OCI-LY3 (cell line): ENCODE results near the gene MARK4.

Source experiments
- H2AFZ ChIP-seq: fragments of 200-600, 300-600 bp; shearing (Covaris generic); 2 replicates; pipeline ENCODE4 v1.6.0; 2014; ENCODE audit warnings: antibody characterized with exemption, low read depth, low read length
- H3K27ac ChIP-seq: fragments of 200-600, 300-600 bp; sonication (generic); 2 replicates; pipeline ENCODE4 v1.5.1; 2014; ENCODE audit warnings: mild to moderate bottlenecking, low read length, moderate library complexity, mixed read lengths
- H3K27me3 ChIP-seq: fragments of 200-600, 300-600 bp; sonication (generic); 2 replicates; pipeline ENCODE4 v1.6.1; 2014; ENCODE audit warnings: low read depth, low read length, mixed read lengths
- H3K36me3 ChIP-seq: fragments of 200-600, 300-600 bp; sonication (generic); replicated peaks from 2 replicates; pipeline ENCODE3; 2014; ENCODE audit warnings: low read depth, low read length, mixed read lengths
- H3K4me1 ChIP-seq: fragments of 300-600, 200-600 bp; sonication (generic); 2 replicates; pipeline ENCODE4 v1.6.1; 2014; ENCODE audit warnings: low read length, mixed read lengths
- H3K4me2 ChIP-seq: fragments of 200-600, 300-600 bp; sonication (generic); 2 replicates; pipeline ENCODE4 v1.6.1; 2014; ENCODE audit warnings: low read length, mixed read lengths
- H3K4me3 ChIP-seq: fragments of 300-600, 200-600 bp; sonication (generic); 2 replicates; pipeline ENCODE4 v1.5.1; 2014; ENCODE audit warnings: antibody characterized with exemption, mild to moderate bottlenecking, low read length, moderate library complexity
- H3K79me2 ChIP-seq: fragments of 300-600, 200-600 bp; shearing (Covaris generic); 2 replicates; pipeline ENCODE4 v1.6.1; 2014; ENCODE audit warnings: mild to moderate bottlenecking, low read length, mixed read lengths
- H3K9ac ChIP-seq: fragments of 300-600, 200-600 bp; shearing (Covaris generic); 2 replicates; pipeline ENCODE4 v1.6.0; 2014; ENCODE audit warnings: mild to moderate bottlenecking, low read length, moderate library complexity
- H3K9me3 ChIP-seq: fragments of 200-600, 300-600 bp; shearing (Covaris generic); 2 replicates; pipeline ENCODE4 v1.6.1; 2014; ENCODE audit warnings: low read length, mixed read lengths; ENCODE audit not compliant: insufficient read depth
- H4K20me1 ChIP-seq: fragments of 200-600, 300-600 bp; sonication (generic); 2 replicates; pipeline ENCODE4 v1.6.1; 2016; ENCODE audit warnings: low read length, mixed read lengths; ENCODE audit not compliant: insufficient read depth
- EZH2phosphoT487 ChIP-seq: fragments of 200-600 bp; shearing (Covaris generic); IDR thresholded peaks from 2 replicates; pipeline ENCODE4 v1.6.1; 2018; ENCODE audit warnings: antibody characterized with exemption, mixed run types, low read depth
- TF ChIP-seq, protein P1 (sequence below): fragments of 200-600, 300-600 bp; sonication (generic); IDR thresholded peaks from 2 replicates; pipeline ENCODE4 v1.5.1; 2014; ENCODE audit warnings: antibody characterized with exemption, low read length, low read depth

Gene MARK4

DNA sequence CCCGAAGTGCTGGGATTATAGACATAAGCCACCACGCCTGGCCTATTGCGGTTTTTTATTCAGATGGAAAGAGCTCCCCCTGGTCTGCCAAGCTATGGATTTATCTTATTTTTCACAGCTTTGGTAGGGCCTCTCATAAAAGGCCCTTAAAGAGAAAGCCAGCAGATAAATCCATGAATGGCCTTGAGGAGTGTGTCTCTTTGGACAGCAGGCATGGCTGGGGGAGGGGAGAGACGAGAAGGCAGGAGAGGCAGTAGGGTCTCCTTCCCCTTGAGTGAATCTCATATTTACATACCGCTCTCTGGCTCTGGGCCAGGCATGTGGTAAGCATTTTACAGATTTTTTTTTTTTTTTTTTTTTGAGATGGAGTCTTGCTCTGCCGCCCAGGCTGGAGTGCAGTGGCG, 25.2 kb downstream of the MARK4 start:
- Histone ChIP-seq H2AFZ (no peak overlapping the region), H4K20me1 (no peaks in the 10 kb centered on the region), H3K4me1 (no peaks in the 10 kb centered on the region), H3K36me3 (peaks cover 16% of the 10 kb centered on the region), H3K4me3 (no peak overlapping the region), H3K27me3 (no peaks in the 10 kb centered on the region), H3K79me2 (no peaks in the 10 kb centered on the region), H3K9ac (no peak overlapping the region), H3K9me3 (no peaks in the 10 kb centered on the region), H3K4me2 (no peak overlapping the region), H3K27ac (no peak overlapping the region)
- TF ChIP-seq, protein P1, sequence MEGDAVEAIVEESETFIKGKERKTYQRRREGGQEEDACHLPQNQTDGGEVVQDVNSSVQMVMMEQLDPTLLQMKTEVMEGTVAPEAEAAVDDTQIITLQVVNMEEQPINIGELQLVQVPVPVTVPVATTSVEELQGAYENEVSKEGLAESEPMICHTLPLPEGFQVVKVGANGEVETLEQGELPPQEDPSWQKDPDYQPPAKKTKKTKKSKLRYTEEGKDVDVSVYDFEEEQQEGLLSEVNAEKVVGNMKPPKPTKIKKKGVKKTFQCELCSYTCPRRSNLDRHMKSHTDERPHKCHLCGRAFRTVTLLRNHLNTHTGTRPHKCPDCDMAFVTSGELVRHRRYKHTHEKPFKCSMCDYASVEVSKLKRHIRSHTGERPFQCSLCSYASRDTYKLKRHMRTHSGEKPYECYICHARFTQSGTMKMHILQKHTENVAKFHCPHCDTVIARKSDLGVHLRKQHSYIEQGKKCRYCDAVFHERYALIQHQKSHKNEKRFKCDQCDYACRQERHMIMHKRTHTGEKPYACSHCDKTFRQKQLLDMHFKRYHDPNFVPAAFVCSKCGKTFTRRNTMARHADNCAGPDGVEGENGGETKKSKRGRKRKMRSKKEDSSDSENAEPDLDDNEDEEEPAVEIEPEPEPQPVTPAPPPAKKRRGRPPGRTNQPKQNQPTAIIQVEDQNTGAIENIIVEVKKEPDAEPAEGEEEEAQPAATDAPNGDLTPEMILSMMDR: no peak
- no peak for TF ChIP-seq EZH2phosphoT487

DNA sequence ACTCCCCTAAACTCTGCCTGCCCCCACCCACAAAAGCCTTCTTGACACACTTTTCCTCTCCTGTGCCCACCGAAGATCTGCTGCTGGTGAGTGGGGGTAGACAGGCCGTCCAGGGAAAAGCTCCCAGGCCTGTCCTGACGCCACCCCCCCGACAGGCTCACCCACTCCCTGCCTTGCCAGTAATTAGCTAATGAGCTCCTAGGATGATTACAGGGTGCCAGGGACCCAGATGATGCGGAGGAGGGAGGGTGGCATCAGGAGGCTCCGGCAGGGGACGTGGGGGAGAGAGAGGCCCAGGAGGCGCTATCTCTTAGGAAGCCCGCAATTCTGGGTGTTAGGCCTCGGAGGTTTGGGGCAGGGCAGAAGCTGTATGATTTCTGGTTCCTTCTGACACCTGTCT, 27.0 kb downstream of the MARK4 start:
- Histone ChIP-seq H3K4me1 (no peaks in the 10 kb centered on the region), H3K4me3 (no peak overlapping the region), H3K79me2 (no peaks in the 10 kb centered on the region), H3K9me3 (no peaks in the 10 kb centered on the region), H3K4me2 (no peak overlapping the region), H2AFZ (no peak overlapping the region), H3K27me3 (no peaks in the 10 kb centered on the region), H3K36me3 (peaks cover 18% of the 10 kb centered on the region), H3K9ac (no peak overlapping the region), H4K20me1 (no peaks in the 10 kb centered on the region), H3K27ac (no peak overlapping the region)
- no peak for TF ChIP-seq EZH2phosphoT487
- TF ChIP-seq, protein P1: no peak

DNA sequence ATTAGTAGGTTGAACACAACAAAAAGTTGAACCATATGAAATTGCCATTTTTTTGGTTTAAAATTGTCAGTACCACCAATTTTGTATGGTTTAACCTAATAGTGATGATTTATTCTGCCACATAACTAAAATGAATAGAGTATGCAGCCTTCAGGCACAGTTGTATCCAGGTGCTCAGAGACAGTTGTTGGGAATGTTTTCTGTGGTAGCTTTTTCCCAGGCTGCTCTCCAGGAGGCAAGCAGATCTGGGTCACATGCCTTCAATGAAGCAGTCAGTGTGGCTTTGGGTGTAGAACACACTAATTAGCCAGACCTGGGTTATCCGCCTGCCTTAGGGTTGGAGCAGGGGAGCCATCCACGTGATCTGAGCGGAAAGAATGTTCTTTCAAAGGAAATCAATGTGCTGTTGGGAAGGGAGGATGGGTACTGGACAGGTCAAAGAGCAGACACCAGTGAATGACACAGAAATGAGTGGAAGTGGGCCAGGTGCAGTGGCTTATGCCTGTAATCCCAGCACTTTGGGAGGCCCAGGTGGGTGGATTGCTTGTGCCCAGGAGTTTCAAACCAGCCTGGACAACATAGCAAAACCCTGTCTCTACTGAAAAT, 28.6 kb downstream of the MARK4 start:
- Histone ChIP-seq H3K4me3 (no peak overlapping the region), H3K4me2 (no peak overlapping the region), H3K27me3 (no peaks in the 10 kb centered on the region), H3K4me1 (peaks cover 5% of the 10 kb centered on the region; the same call in 1 of the 2 replicates), H4K20me1 (no peaks in the 10 kb centered on the region), H3K79me2 (no peaks in the 10 kb centered on the region), H2AFZ (no peak overlapping the region), H3K9me3 (0 out of 2 replicates have a peak, but pooled peaks cover 4% of the 10 kb centered on the region), H3K36me3 (peaks cover 19% of the 10 kb centered on the region), H3K27ac (no peak overlapping the region), H3K9ac (no peak overlapping the region)
- TF ChIP-seq, protein P1: no peak
- no peak for TF ChIP-seq EZH2phosphoT487

DNA sequence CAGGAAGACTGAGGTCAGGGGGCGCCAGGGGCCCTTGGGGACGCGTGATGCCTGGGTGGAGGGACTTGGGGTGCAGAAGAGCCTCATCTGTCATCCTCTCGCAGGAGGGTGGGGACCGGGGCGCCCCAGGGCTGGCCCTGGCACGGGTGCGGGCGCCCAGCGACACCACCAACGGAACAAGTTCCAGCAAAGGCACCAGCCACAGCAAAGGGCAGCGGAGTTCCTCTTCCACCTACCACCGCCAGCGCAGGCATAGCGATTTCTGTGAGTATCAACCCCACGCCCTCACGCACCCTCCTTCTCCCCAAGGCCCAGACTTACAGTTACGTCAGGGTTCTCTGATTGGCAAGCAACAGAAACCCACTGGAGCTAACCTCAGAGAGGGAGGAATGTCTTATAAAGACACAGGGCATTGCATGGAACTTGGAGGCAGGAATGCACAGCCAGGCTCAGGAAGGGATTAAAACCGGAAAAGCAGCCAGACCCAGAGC, 29.4 kb downstream of the MARK4 start:
- H3K4me1 ChIP-seq: peaks cover 5% of the 10 kb centered on the region; the same call in 1 of the 2 replicates
- no peak overlapping the region for H2AFZ ChIP-seq
- H3K9ac ChIP-seq: no peak overlapping the region
- TF ChIP-seq, protein P1: no peak
- TF ChIP-seq EZH2phosphoT487: no peak
- no peak overlapping the region for H3K4me2 ChIP-seq
- H4K20me1 ChIP-seq: no peaks in the 10 kb centered on the region
- 0 out of 2 replicates have a peak, but pooled peaks cover 4% of the 10 kb centered on the region for H3K9me3 ChIP-seq
- H3K4me3 ChIP-seq: no peak overlapping the region
- peaks cover 23% of the 10 kb centered on the region for H3K36me3 ChIP-seq
- no peaks in the 10 kb centered on the region for H3K27me3 ChIP-seq
- H3K79me2 ChIP-seq: no peaks in the 10 kb centered on the region
- no peak overlapping the region for H3K27ac ChIP-seq
